Prostate gland (tissue), 2 donors: Measurements from ENCODE around the gene ANO6. TPM values are rescaled to one million over a fixed set of nuclear protein-coding genes. Genes with fewer than 3 reads are reported as not detected.

Source experiments
- DNase-seq: peaks from one replicate; pipeline ENCODE4 v3.0.0-alpha.2; 2019; ENCODE audit warnings: low spot score
- H3K27ac ChIP-seq, 2 donors: fragments of 200-600 bp; sonication (generic); 2 replicates each; pipeline ENCODE4 v1.5.1; 2017 to 2019
- H3K27me3 ChIP-seq: fragments of 200-600 bp; sonication (generic); replicated peaks from 2 replicates; pipeline ENCODE4 v1.5.1; 2019; ENCODE audit not compliant: insufficient read depth
- H3K36me3 ChIP-seq, 2 donors: fragments of 200-600 bp; sonication (generic); 1 replicate in 1 of 2; 2 replicates in 1 of 2; pipeline versions ENCODE4 v1.5.1 to v1.8.1; 2017 to 2019
- H3K4me1 ChIP-seq: fragments of 200-600 bp; sonication (generic); replicated peaks from 2 replicates; pipeline ENCODE4 v1.5.1; 2019
- H3K4me3 ChIP-seq, 2 donors: fragments of 200-600 bp; sonication (generic); 2 replicates each; pipeline ENCODE4 v1.5.1; 2017 to 2019
- H3K9me3 ChIP-seq: fragments of 200-600 bp; sonication (generic); 2 replicates; pipeline ENCODE4 v1.5.1; 2017
- CTCF ChIP-seq, 4 experiments: fragments of 200-600 bp in 2 of 4; fragments of 450-650 bp in 2 of 4; sonication (generic) in 2 of 4; IDR thresholded peaks; 1 replicate in 3 of 4; 2 replicates in 1 of 4; pipeline ENCODE4 v1.5.1; 2016 to 2019; ENCODE audit warnings: antibody characterized with exemption in 4 of 4, mild to moderate bottlenecking in 2 of 4, moderate library complexity in 2 of 4
- POLR2A ChIP-seq: fragments of 450-650 bp; IDR thresholded peaks from one replicate; pipeline ENCODE4 v1.6.1; 2016; ENCODE audit warnings: antibody characterized with exemption, mild to moderate bottlenecking
- POLR2AphosphoS5 ChIP-seq: sonication (generic); formaldehyde crosslinking; IDR thresholded peaks from one replicate; pipeline ENCODE4 v1.6.1; 2017; ENCODE audit warnings: antibody characterized with exemption
- whole genome bisulfite sequencing: methylation state at CpG from one replicate; pipeline ENCODE4 v1.1.5; 2018; 5-methylcytosine and 5-hydroxymethylcytosine counted together
- intact Hi-C: fragments of 100-400 bp; cut with DNase I; formaldehyde crosslinking; loops from one replicate; pipeline ENCODE4 v1.14.2; 2022
- total RNA-seq, 2 donors: library from RNA; depleted of rRNA; stranded (reverse); fragments of >200 nt; gene quantifications; one replicate each; pipeline ENCODE4 v1.1.0, GENCODE V29; 2016

Gene ANO6
- total RNA-seq, 2 donors from 2014 or later: 36.8 to 78.8 TPM

- Histone ChIP-seq H3K9me3 (no peaks in the 10 kb centered on the region), H3K4me1 (no peaks in the 10 kb centered on the region), H3K27me3 (no peaks in the 10 kb centered on the region), H3K36me3 (no peaks in the 10 kb centered on the region), H3K4me3 (no peak overlapping the region), H3K27ac (no peak overlapping the region)
- 66% methylated on average over 3 of the region's 3 CpGs for WGBS
- no peak for DNase-seq
- TF ChIP-seq CTCF (IDR thresholded peaks at IDR 0.05) (no peak), POLR2A (no peak), POLR2AphosphoS5 (no peak)
- intact Hi-C loops: loop anchor here (5.0 kb wide), 2 partner anchors 51 to 84 kb away; no protein-coding TSS in a partner anchor
These were observed 90.0 kb downstream of the ANO6 start for GRCh38 chr12:45305907-45306306.

- no peak for DNase-seq
- TF ChIP-seq CTCF (IDR thresholded peaks at IDR 0.05) (no peak), POLR2AphosphoS5 (no peak), POLR2A (no peak)
- WGBS: 47% methylated on average over 1 of the region's 1 CpG
- intact Hi-C loops: loop anchor here (5.0 kb wide), 2 partner anchors 47 to 88 kb away; no protein-coding TSS in a partner anchor
- H3K9me3 ChIP-seq: no peaks in the 10 kb centered on the region
- H3K4me1 ChIP-seq: no peaks in the 10 kb centered on the region
- H3K4me3 ChIP-seq: no peak overlapping the region
- no peak overlapping the region for H3K27ac ChIP-seq
- H3K27me3 ChIP-seq: no peaks in the 10 kb centered on the region
- H3K36me3 ChIP-seq: no peaks in the 10 kb centered on the region
These were observed 94.1 kb downstream of the ANO6 start for GRCh38 chr12:45309836-45310626.

GRCh38 chr12:45310627-45310968 is 94.7 kb downstream of the ANO6 start:
- 65% methylated on average over 1 of the region's 1 CpG for WGBS
- TF ChIP-seq POLR2AphosphoS5 (no peak), CTCF (IDR thresholded peaks at IDR 0.05) (no peak), POLR2A (no peak)
- H3K9me3 ChIP-seq: no peaks in the 10 kb centered on the region
- intact Hi-C loops: no loop called here
- H3K4me1 ChIP-seq: no peaks in the 10 kb centered on the region
- no peaks in the 10 kb centered on the region for H3K27me3 ChIP-seq
- H3K27ac ChIP-seq: no peak overlapping the region
- no peak for DNase-seq
- no peaks in the 10 kb centered on the region for H3K36me3 ChIP-seq
- H3K4me3 ChIP-seq: no peak overlapping the region

GRCh38 chr12:45312012-45312411 is 96.1 kb downstream of the ANO6 start:
- H3K4me3 ChIP-seq: no peak overlapping the region
- 100% methylated on average over 1 of the region's 1 CpG for WGBS
- H3K27me3 ChIP-seq: no peaks in the 10 kb centered on the region
- no peak for DNase-seq
- no peaks in the 10 kb centered on the region for H3K36me3 ChIP-seq
- TF ChIP-seq POLR2AphosphoS5: no peak
- no peak for TF ChIP-seq CTCF (IDR thresholded peaks at IDR 0.05)
- no peak for TF ChIP-seq POLR2A
- H3K9me3 ChIP-seq: no peaks in the 10 kb centered on the region
- intact Hi-C loops: no loop called here
- H3K4me1 ChIP-seq: no peaks in the 10 kb centered on the region
- no peak overlapping the region for H3K27ac ChIP-seq

GRCh38 chr12:45314770-45315169 is 98.9 kb downstream of the ANO6 start:
- H3K36me3 ChIP-seq: no peaks in the 10 kb centered on the region
- no peaks in the 10 kb centered on the region for H3K4me1 ChIP-seq
- no peak overlapping the region for H3K4me3 ChIP-seq
- H3K27me3 ChIP-seq: no peaks in the 10 kb centered on the region
- no peak for DNase-seq
- intact Hi-C loops: no loop called here
- TF ChIP-seq POLR2A: no peak
- TF ChIP-seq CTCF (IDR thresholded peaks at IDR 0.05): no peak
- TF ChIP-seq POLR2AphosphoS5: no peak
- H3K27ac ChIP-seq: no peak overlapping the region
- H3K9me3 ChIP-seq: no peaks in the 10 kb centered on the region
- WGBS: 89% methylated on average over 1 of the region's 1 CpG
